GM20000 (cell line): ENCODE results near the gene SRPK2.

Source experiments
- DNase-seq: peaks from one replicate; pipeline ENCODE4 v3.0.0; 2012; ENCODE audit warnings: low spot score
- TF ChIP-seq, protein P1 (sequence below): IDR thresholded peaks from 2 replicates; pipeline ENCODE4 v1.5.1; 2012; ENCODE audit warnings: mild to moderate bottlenecking, control low read depth; ENCODE audit errors: extremely low read depth, missing control alignments

SRPK2 gene

DNA sequence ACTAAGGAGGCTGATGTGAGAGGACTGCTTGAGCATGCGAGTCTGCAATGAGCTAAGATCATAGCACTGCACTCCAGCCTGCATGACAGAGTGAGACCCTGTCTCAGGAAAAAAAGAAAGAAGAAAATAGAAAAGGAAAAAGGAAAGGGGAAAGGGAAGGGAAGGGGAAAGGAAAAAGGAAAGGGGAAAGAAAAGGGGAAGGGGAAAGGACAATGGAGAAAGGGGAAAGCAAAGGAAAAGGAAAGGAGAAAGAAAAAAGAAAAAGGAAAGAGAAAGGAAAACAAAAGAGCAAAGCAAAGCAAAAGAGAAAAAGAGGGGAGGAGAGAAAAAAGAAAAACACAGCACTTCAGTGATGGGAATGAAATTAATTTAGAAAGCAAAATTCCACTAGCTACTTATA, 179.3 kb downstream of the SRPK2 start:
- TF ChIP-seq, protein P1, sequence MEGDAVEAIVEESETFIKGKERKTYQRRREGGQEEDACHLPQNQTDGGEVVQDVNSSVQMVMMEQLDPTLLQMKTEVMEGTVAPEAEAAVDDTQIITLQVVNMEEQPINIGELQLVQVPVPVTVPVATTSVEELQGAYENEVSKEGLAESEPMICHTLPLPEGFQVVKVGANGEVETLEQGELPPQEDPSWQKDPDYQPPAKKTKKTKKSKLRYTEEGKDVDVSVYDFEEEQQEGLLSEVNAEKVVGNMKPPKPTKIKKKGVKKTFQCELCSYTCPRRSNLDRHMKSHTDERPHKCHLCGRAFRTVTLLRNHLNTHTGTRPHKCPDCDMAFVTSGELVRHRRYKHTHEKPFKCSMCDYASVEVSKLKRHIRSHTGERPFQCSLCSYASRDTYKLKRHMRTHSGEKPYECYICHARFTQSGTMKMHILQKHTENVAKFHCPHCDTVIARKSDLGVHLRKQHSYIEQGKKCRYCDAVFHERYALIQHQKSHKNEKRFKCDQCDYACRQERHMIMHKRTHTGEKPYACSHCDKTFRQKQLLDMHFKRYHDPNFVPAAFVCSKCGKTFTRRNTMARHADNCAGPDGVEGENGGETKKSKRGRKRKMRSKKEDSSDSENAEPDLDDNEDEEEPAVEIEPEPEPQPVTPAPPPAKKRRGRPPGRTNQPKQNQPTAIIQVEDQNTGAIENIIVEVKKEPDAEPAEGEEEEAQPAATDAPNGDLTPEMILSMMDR = no peak
- DNase-seq = no peak

DNA sequence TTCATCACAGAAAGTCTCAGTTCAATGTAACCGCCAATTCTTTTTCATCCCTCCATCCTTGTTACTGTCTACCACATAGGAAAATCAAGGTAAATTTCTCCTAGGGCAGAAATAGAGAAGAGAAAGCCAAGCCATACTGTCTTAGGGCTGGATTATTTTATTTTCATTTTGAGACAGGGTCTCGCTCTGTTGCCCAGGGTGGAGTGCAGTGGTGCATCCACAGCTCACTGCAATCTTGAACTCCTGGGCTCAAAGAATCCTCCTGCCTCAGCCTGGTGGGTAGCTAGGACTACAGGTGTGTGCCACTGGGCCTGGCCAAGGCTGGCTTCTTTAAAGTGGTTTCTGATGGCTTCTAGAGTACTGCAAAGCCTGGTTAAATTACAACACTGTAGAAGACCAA, 181.7 kb downstream of the SRPK2 start:
- no peak for DNase-seq
- TF ChIP-seq, protein P1 = no peak

DNA sequence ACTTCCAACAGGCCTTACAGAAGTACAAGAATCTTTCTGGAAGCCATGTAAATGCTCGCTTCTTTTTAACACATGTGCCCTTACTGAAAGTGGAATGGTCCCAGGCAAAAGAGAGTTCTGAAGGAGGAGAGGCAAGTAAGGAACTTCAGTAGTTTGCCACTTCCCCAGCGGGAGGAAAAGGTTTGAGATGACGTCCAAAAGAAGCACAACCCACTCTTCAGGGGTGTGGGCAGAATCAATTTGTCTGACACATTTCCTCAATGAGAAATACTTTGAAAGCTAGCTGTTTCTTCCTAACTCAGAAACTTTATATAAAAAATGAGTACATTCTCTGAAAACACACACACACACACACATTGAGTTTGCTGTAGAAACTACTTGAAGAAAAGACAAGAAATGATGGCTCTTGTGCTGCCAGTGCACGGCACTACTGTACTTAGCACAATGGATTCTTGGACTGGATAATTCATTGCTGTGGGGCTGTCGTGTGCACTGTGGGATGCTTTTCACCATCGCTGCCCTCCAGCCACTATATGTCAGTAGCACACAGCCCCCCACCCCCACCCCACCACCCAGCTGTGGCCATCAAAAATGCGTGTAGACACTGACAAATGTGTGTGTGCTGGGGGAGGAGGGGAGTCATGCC, 183.0 kb downstream of the SRPK2 start:
- TF ChIP-seq, protein P1 = no peak

DNA sequence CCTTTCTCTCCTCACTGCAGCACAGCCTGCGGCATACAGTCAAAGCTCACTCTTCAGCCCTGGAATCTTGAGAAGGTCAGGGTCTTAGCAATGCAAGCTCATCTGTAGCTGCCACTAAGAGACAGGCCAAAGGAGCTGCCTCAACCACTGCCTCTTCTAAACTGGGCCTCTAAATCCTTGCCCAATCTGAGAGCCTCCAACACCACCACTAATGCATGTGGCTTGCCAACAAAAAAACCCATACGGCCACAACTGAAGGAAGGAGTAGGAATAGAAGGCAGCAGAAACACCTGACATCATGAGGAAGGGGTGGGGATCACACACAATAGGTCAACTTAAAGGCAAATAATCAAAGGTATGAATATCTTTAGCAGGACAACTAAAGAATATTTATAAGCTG, 183.8 kb downstream of the SRPK2 start:
- no peak for DNase-seq
- TF ChIP-seq, protein P1 = no peak

More for the DNA sequence above, 183.0 kb downstream of the SRPK2 start:
- DNase-seq = no peak

DNA sequence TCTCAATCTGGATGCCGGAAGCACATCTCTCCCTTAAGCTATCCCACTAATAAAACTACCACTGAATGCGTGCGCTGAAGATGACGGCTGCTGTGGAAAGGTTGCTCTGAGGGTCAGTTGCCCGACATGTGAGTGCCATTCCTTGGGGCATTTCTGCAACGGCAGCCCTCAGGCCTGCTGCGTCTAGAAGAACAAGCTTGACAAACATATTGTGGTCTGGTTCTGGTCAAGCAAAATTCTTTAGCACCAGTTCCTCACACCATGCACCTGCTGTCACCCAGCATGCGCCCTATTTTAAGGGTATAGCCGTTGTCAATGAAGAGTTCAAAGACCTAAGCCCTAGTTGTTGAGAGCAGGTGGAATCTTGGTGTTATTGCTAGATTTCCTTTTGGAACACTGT, 184.2 kb downstream of the SRPK2 start:
- TF ChIP-seq, protein P1 = no peak
- DNase-seq = no peak

DNA sequence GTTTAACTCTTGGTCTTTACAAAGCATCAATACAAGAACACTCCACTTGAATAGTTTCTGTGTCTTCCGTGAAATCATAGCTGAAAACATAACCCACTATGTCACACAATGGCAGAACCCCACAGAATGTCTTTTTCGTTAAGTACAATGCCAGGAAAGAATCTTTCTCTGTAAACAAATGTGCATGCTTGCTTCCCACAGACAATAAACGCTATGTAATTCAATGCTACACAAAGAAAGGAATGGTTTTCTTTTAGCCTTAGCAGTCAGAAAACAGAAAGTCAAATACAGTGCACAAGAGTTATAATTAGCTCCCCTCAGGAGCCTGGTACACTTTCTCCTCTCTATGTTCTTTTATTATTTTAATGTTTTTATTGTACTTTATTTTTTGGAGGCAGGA, 186.1 kb downstream of the SRPK2 start:
- TF ChIP-seq, protein P1 = no peak
- DNase-seq = no peak

DNA sequence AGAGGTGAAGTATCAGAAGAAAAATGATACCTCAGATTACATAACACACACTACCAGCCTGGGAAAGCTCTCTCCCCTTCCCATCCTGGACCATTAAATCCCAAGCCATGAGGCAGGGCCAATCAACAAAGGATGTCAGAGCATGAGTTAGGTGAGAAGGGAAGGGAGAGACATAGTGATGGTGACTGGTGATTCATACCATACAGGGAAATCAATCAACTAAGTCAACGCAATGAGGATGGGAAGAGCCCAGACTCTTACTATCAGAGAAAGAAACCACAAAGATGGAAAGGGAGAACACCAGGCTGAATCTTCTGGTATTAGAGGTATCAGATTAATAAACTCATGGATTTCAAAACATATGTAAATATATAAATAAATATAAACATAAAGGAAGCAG, 189.3 kb downstream of the SRPK2 start:
- no peak for DNase-seq
- TF ChIP-seq, protein P1 = no peak
